Bladder microvascular endothelial cell (primary cell): ENCODE measurements around the gene ALG12. TPM values are rescaled to one million over a fixed set of nuclear protein-coding genes. Genes with fewer than 3 reads are reported as not detected.

Experiments used
- total RNA-seq: library from RNA; depleted of rRNA; stranded (reverse); fragments of >200 nt; gene quantifications from 2 replicates; pipeline ENCODE4 v1.2.3, GENCODE V29; 2014

Gene ALG12
- 11.5 and 18.9 TPM in 2 replicates for total RNA-seq

GRCh38 chr22:49917974-49918910 is at the start of gene ALG12, which contains the start of gene CRELD2:
Gene ALG12, minus strand, starts transcription at chr22:49918438. Its CDS starts 4,673 bp downstream, at chr22:49913765.
Gene CRELD2, plus strand, starts transcription at chr22:49918634. Its CDS starts 136 bp downstream, at chr22:49918770.

GRCh38 chr22:49960159-49961004 is 42.1 kb upstream of the ALG12 start, which contains the start of gene PIM3:
Gene PIM3, plus strand, starts transcription at chr22:49960772. Its CDS starts 176 bp downstream, at chr22:49960948.

GRCh38 chr22:49852898-49853894 is 65.0 kb downstream of the ALG12 start, which contains the start of gene ZBED4:
Gene ZBED4, plus strand, starts transcription at chr22:49853844. Its CDS starts 29,819 bp downstream, at chr22:49883663.

Other genes with a start within 250 kb of the ALG12 start
- gene BRD1, start 90.6 kb downstream of the ALG12 start, total RNA-seq, result 19.3 and 38.5 TPM in 2 replicates
- gene ZBED4, start 64.6 kb downstream of the ALG12 start, total RNA-seq, result 7.4 and 23.3 TPM in 2 replicates
- 58.9 and 63.3 TPM in 2 replicates for gene CRELD2, start 196 bp upstream of the ALG12 start, total RNA-seq
- 218 and 224 TPM in 2 replicates for gene PIM3, start 42.3 kb upstream of the ALG12 start, total RNA-seq
- not detected in 2 replicates for gene IL17REL, start 94.3 kb upstream of the ALG12 start, total RNA-seq
- gene TTLL8, start 139.9 kb upstream of the ALG12 start, total RNA-seq, result not detected in 2 replicates
- under 0.01 TPM in 1 of 2 replicates, not detected in the other for gene MLC1, start 167.0 kb upstream of the ALG12 start, total RNA-seq
- 7.9 and 61.9 TPM in 2 replicates for gene MOV10L1, start 171.6 kb upstream of the ALG12 start, total RNA-seq